GM18511 (cell line): ENCODE measurements around the gene ANG.
"Not testable (repeated sequence)": the region's sequence is repeated elsewhere in the genome, so short reads cannot be mapped to it uniquely, and the experiment has no call there.

ENCODE experiments used
- ATAC-seq: cut with Tn5 transposase; IDR thresholded peaks from one replicate; pipeline ENCODE4 v1.9.1; 2021; ENCODE audit warnings: mild to moderate bottlenecking, moderate library complexity; ENCODE audit not compliant: unreplicated experiment

Gene ANG

DNA sequence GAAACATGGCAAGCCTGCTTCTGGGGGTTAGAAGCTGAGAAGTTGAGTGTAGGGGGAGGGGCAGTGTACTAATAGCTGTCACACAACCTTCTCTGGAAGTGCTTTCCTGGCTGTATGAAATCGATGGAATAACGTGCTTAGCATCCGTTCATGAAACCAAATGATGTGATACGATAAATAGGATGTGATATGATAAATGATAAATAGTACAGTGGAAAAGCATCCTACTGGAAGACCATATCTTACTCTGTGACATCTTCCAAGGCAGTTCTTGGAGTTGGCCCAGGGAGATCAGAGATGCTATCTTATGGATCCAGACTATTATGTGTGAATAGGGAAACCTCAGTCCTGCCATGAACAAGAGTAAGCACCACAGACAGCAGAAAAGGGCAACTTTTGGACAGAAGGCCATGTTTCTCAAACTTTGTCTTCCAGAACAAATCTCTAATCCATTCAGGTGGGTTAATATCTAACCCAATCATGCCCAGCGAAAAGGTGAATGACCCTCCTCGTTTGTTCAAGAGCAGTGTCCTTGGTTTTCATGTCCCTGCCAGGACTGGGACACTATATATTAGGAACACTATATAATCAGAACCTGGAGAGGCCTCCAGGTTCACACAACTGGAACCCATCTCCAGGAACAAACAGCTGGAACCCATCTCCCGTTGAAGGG lies at the start of gene ANG:
Gene ANG (plus strand): TSS at position 598 of the 673 bp plus-strand sequence. CDS start 4,801 bp downstream, outside the sequence.
- ATAC-seq, result no peak

GRCh38 chr14:20641591-20641990 lies 47.0 kb upstream of the ANG start, which contains the start of gene OR6S1:
TSS of gene OR6S1 (minus strand) at chr14:20641691. CDS start at chr14:20641691, 0 bp downstream.
- ATAC-seq, result no peak

DNA sequence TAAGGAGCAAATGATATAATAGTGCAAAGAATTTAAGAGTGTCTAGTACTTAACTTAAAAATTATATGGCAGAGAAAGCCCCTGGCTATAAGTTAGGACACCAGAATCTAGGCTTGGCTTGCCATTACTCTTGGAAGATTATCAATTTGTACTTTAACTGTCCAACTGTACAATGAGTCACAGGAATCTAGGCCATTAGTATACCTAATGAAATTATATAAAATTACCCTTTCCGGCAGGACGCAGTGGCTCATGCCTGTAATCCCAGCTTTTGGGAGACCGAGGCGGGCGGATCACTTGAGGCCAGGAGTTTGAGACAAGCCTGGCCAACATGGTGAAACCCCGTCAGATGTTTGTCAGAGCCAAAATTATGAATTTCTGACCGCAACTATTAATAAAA lies 46.4 kb upstream of the ANG start:
- ATAC-seq, result no peak

DNA sequence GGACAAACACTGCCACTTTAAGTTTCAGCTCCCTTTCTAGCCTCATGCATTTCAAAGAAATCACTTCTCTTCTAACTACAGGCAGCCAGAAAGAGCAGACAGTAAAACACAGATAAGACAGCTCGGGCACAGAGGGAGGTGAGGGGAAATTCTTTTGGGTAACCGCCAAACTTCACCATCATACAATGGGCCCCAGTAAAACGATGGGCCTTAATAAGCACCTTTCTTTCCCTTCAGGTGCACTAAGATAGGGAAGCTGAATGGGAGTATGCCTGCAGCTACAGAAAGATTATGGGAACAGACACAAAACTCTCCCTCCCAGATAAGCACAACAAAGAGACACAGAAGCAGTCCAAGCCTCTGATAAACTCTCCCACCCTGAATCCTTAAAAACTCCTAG lies 45.8 kb upstream of the ANG start:
- ATAC-seq, result not testable (repeated sequence)

- no peak for ATAC-seq
Measured at GRCh38 chr14:20644520-20644919, 44.0 kb upstream of the ANG start.

- no peak for ATAC-seq
Measured at GRCh38 chr14:20645481-20645880, 43.1 kb upstream of the ANG start.

GRCh38 chr14:20652996-20653975 lies 35.3 kb upstream of the ANG start:
- no peak for ATAC-seq

DNA sequence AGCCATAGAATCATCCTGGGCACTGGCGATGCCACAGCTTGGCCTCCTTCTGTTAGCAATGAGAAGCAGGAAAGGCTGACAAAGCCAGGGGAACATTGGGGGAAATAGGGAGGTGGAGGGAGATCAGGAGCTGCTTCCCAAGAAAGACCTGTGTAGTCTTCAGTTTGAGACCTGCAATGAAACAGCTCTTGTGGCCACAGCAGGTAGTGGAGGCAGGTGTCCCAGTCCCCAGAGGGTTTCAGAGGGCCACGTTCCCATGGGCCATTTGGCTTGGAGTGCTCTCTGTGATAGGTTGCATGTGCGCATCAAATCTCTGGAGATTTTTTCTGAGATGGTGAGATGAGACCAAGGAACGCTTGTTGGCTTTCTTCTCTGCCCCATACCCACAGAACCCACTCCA lies 32.7 kb upstream of the ANG start:
- no peak for ATAC-seq

GRCh38 chr14:20656274-20656673 lies 32.3 kb upstream of the ANG start:
- ATAC-seq, result no peak

DNA sequence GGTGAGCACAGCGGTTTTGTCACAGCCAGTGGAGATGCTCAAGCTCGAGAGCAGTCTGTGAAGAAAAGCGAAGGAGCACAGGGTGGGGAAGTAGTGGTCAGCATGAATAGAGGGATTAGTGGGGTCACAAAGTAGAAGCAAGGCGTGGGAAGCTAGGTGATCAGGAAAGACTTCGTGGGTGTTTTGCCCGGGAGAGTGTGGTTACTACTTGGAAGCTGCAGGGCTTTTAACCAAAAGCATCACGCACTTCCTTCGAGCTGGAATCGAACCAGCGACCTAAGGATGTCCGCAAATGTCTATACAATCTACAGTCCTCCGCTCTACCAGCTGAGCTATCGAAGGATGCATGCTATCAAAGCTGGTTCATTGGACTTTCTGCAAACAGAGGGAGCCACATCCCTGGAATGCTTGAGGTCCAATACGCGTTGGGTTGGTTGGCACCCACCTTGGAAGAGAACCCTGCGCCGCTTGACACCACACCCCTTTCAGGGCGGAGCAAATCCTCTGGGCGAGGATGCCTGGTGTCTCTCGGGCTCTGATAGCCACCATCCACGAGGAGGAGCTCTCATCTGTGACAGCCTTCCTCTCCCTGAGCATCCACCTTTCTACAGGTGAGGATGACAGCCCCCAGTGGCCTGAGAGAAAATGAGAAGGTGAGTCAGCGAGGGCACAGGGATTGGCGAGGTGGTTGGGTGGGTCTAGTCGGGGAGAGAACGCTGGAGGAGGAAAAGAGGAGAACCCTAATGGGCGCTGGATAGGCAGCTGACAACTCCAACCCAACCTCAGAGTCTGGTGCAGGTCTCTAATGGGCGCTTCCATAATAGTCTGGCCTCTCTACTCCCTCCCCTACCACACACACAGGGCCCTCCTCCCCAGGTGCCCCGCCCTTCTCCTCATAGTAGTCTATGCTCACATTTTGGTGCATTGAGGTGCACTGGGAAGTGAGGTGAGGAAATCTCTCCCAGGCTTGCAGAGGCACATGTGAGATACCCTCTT lies 31.1 kb upstream of the ANG start:
- no peak for ATAC-seq

DNA sequence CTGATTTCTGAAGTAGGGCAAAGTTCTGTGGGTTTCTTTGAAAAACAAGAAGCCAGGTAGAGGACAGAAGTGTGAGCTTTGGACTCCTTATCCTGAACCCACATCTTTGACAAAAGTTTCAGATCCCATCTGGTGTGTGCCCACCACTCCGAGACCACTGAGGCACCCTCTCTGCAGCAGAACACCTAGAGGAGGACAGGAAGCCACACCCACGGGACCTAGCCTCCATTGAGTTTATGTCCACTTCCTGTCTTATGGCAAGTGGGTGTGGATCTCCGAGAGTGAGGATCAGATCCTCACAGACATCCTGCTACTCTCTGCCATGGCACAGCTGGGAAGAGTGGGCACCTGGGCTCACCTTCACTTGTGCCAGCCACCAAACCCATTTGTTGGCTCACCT lies 30.3 kb upstream of the ANG start:
- no peak for ATAC-seq

DNA sequence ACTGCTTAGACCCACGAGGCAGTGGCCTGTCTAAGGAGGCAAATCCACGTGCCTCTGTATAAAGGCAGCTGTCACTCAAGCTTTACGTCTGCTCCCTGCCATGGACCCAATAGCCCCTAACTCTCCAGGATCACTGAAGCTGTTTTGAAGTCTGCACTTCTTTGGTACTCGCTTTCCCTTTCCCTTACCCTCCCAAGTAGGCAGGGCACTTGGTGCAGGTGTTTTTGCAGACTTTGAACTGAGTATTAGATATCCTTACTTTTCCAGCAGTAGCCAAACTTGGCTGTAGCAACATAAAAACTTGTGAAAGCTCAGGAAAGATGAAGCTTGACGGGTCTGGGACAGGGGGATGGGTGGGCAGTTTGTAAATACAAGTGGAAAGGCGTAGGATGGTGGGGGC lies 29.2 kb upstream of the ANG start:
- ATAC-seq, result no peak

DNA sequence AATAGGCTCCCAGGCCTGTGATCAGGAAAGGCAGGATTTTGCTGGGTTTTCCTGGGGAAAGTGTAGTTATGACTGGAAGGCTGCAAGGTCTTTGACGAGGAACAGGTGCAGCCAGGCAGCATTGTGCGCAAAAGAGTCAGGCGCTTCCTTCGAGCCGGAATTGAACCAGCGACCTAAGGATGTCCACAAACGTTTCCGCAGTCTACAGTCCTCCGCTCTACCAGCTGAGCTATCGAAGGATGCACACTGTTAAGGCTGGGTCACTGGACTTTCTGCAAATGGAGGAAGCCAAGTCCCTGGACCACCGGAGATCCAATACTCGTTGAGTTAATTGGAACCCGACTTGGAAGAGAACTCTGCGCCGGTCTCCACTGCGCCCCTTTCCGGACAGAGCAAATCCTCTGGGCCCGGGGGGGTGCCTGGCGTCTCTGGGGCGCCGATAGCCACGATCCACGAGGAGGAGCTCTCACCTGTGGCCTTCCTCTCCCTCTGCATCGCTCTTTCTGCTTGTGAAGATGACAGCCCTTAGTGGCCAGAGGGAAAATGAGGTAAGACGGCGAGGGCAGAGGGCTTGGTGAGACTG lies 28.7 kb upstream of the ANG start:
- no peak for ATAC-seq

- no peak for ATAC-seq
Measured at GRCh38 chr14:20661197-20661596, 27.4 kb upstream of the ANG start.

DNA sequence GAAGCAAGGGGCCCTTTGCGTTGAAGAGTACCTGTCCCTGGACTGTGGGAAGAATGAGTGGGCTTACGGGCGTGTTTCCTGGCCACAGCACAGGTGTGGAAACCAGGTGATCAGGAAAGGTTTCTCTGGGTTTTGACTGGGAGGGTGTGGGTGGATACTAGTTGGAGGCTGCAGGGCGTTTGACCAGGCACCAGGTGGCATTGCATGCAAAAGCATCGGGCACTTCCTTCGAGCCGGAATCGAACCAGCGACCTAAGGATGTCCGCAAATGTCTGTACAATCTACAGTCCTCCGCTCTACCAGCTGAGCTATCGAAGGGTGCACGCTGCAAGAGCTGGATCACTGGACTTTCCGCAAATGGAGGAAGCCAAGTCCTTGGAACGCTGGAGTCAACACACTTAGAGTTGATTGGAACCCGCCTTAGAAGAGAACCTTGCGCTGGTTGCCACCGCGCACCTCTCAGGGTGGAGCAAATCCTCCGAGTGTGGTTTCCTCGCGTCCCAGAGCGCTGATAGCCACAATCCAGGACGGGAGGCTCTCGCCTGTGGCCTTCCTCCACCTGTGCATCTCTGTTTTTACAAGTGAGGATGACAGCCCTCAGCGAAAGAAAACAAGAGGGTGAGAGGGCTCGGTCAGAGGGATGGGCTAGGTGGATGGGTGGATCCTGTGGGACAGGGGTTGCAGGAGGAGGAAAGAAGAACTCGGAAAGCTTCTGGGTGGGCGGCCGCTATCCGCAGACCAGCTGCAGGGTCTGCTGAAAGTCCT lies 25.4 kb upstream of the ANG start:
- peak; percentile 57 for ATAC-seq

DNA sequence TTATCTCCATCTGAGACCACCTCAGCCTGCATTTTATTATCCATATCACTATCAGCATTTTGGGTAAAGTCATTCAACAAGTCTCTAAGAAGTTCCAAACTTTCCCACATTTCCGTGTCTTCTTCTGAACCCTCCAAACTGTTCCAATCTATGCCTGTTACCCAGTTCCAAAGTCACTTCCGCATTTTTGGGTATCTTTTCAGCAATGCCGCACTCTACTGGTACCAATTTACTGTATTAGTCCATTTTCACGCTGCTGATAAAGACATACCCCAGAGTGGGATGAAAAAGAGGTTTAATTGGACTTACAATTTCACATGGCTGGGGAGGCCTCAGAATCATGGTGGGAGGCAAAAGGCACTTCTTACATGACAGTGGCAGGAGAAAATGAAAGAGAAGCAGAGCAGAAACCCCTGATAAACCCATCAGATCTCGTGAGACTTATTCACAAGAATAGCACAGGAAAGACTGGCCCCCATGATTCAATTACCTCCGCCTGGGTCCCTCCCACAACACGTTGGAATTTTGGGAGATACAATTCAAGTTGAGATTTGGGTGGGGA lies 22.1 kb upstream of the ANG start:
- not testable (repeated sequence) for ATAC-seq

DNA sequence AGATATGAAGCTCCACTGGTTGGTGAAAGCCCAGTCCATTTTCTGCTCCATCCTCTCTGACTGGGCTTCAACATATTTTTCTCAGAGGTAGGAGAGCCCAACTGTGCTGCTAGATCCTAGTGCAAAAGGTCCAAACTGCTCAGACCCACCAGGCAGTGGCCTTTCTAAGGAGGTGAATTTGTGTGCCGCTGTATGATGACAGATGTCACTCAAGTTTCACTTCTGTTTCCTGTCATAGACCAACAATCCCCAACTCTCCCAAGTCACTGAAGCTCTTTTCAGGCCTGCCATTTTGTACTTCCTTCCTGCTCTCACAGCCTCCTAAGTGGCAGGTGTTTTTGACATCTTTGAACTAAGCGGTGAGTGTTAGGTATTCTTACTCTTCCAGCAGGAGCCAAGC lies 20.6 kb upstream of the ANG start:
- ATAC-seq, result peak; percentile 78

DNA sequence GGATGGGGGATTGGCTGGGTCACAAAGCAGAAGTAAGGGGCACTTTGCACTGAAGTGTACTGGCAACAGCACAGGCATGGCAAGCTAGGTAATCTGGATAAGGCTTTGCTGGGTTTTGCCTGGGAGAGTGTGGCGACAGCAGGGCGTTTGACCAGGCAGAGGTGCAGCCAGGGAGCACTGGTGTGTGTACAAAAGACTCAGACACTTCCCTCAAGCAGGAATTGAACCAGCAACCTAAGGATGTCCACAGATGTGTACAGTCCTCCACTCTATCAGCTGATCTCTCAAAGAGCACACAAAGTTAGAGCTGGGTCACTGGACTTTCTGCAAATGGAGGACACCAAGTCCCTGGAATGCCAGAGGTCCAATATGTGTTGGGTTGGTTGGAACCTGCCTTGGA lies 19.6 kb upstream of the ANG start:
- no peak for ATAC-seq

DNA sequence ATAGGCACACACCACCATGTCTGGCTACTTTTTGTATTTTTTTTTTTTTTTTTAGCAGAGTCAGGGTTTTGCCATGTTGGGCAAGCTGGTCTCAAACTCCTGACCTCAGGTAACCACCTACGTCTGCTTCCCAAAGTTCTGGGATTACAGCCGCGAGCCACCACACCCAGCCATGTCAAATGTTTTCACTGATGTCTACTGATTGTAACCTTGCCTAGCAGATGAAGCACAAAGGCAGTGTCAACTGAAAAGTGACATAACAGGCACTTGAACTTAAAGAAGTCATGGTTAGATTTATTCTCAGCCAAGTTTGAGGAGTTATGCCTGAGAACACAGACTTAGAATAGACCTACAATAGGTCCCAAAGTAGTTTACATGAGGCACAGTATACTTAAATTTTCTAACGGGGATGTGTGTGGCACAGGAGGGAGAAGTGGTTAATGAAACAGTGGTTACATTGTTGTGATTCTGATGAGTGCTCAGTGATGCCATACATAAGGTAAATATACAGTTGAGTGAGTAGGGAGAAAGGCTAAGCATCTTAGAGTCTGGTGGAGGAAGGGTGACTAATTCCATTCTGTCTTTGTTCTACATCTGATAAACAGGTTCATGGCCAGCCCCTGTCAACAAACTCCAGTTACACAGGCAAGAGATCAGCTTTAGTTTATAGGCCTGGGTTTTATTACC lies 16.8 kb upstream of the ANG start:
- ATAC-seq, result no peak
